ENCODE measurements around the gene SCUBE2. TPM values are rescaled to one million over a fixed set of nuclear protein-coding genes. Genes with fewer than 3 reads are reported as not detected.

The SCUBE2 gene
- total and polyA plus RNA-seq, 7 donors: 2.3 to 22.9 (median 7.5) TPM

DNA sequence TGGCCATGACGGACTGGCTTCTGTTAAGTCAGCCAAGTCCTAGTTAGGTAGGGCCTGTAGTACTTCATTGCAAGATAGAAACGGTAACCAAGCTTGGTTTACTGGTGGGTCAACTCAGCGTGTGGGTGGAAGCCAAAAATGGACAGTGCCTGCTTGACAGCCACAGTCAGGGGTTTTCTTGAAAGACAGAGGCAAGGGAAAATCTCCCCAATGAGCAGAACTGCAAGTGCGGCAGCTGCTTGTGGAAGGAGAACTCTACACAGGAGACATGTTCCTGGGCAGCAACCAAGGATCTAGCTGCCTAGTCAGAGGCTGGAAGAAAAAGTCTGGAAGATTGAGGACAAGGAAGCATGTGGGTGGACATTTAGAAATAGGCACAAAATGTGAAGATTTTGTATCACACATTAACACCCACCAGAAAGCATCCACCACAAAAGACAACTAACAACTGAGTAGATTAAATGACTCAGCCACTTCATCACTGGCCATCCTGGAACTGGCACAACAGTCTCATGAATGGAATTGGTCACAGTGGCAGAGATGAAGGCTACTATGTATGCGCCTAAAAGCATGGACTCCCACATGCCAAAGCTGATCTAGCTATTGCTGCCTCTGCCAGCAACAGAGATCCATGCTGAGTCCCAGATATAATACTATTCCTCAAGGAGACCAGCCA is 40.9 kb upstream of the SCUBE2 start:
- Histone ChIP-seq H3K27me3 (no peaks in the 10 kb centered on the region), H3K27ac (no peak overlapping the region), H3K4me3 (no peak overlapping the region), H3K4me1 (peaks cover 0 to 3% (median 0%) of the 10 kb centered on the region in 4 donors), H3K9me3 (no peaks in the 10 kb centered on the region), H3K36me3 (no peaks in the 10 kb centered on the region)
- no peak for DNase-seq
- 93 to 94% methylated on average over 5 of the region's 5 CpGs for WGBS, 2 donors
- TF ChIP-seq POLR2AphosphoS5 (IDR thresholded peaks at IDR 0.05) (no peak), EP300 (IDR thresholded peaks at IDR 0.05) (no peak), POLR2A (IDR thresholded peaks at IDR 0.05) (no peak)
- TF ChIP-seq, protein P1, sequence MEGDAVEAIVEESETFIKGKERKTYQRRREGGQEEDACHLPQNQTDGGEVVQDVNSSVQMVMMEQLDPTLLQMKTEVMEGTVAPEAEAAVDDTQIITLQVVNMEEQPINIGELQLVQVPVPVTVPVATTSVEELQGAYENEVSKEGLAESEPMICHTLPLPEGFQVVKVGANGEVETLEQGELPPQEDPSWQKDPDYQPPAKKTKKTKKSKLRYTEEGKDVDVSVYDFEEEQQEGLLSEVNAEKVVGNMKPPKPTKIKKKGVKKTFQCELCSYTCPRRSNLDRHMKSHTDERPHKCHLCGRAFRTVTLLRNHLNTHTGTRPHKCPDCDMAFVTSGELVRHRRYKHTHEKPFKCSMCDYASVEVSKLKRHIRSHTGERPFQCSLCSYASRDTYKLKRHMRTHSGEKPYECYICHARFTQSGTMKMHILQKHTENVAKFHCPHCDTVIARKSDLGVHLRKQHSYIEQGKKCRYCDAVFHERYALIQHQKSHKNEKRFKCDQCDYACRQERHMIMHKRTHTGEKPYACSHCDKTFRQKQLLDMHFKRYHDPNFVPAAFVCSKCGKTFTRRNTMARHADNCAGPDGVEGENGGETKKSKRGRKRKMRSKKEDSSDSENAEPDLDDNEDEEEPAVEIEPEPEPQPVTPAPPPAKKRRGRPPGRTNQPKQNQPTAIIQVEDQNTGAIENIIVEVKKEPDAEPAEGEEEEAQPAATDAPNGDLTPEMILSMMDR (IDR thresholded peaks at IDR 0.05): no peak
- intact Hi-C loops (cut with DNase I): no loop called here

GRCh38 chr11:9130297-9130696 is 38.9 kb upstream of the SCUBE2 start:
- intact Hi-C loops (cut with DNase I): no loop called here
- 88 to 94% methylated on average over 1 of the region's 1 CpG for WGBS, 2 donors
- Histone ChIP-seq H3K9me3 (no peaks in the 10 kb centered on the region), H3K27me3 (no peaks in the 10 kb centered on the region), H3K27ac (no peak overlapping the region), H3K36me3 (no peaks in the 10 kb centered on the region), H3K4me1 (no peaks in the 10 kb centered on the region), H3K4me3 (no peak overlapping the region)
- TF ChIP-seq, protein P1 (IDR thresholded peaks at IDR 0.05): no peak
- TF ChIP-seq POLR2AphosphoS5 (IDR thresholded peaks at IDR 0.05): no peak
- no peak for TF ChIP-seq POLR2A (IDR thresholded peaks at IDR 0.05)
- TF ChIP-seq EP300 (IDR thresholded peaks at IDR 0.05): no peak
- DNase-seq: no peak

- H3K4me3 ChIP-seq: no peak overlapping the region
- no peak overlapping the region for H3K27ac ChIP-seq
- intact Hi-C loops (cut with DNase I): no loop called here
- H3K36me3 ChIP-seq: no peaks in the 10 kb centered on the region
- TF ChIP-seq POLR2AphosphoS5 (IDR thresholded peaks at IDR 0.05): no peak
- TF ChIP-seq POLR2A (IDR thresholded peaks at IDR 0.05): no peak
- TF ChIP-seq, protein P1 (IDR thresholded peaks at IDR 0.05): no peak
- no peak for TF ChIP-seq EP300 (IDR thresholded peaks at IDR 0.05)
- H3K27me3 ChIP-seq: no peaks in the 10 kb centered on the region
- 15 to 38% methylated on average over 2 of the region's 2 CpGs for WGBS, 2 donors
- no peak for DNase-seq
- no peaks in the 10 kb centered on the region for H3K9me3 ChIP-seq
- H3K4me1 ChIP-seq: no peaks in the 10 kb centered on the region
These were observed 35.2 kb upstream of the SCUBE2 start for GRCh38 chr11:9126636-9127035.

GRCh38 chr11:9125185-9125886 is 33.9 kb upstream of the SCUBE2 start:
- no peak for DNase-seq
- no peaks in the 10 kb centered on the region for H3K36me3 ChIP-seq
- TF ChIP-seq POLR2AphosphoS5 (IDR thresholded peaks at IDR 0.05) (no peak), POLR2A (IDR thresholded peaks at IDR 0.05) (no peak), EP300 (IDR thresholded peaks at IDR 0.05) (no peak)
- TF ChIP-seq, protein P1 (IDR thresholded peaks at IDR 0.05): no peak
- no peaks in the 10 kb centered on the region for H3K4me1 ChIP-seq
- intact Hi-C loops (cut with DNase I): no loop called here
- no peak overlapping the region for H3K4me3 ChIP-seq
- H3K9me3 ChIP-seq: no peaks in the 10 kb centered on the region
- no peak overlapping the region for H3K27ac ChIP-seq
- WGBS, 2 donors: 64 to 85% methylated on average over 2 of the region's 2 CpGs
- no peaks in the 10 kb centered on the region for H3K27me3 ChIP-seq

Data from sigmoid colon (tissue), 7 donors.